GM21717 (cell line): Measurements from ENCODE around the gene ANKRD33B.
"Not testable (repeated sequence)": the region's sequence is repeated elsewhere in the genome, so short reads cannot be mapped to it uniquely, and the experiment has no call there.

Experiments used
- ATAC-seq: cut with Tn5 transposase; IDR thresholded peaks from one replicate; pipeline ENCODE4 v1.9.1; 2021; ENCODE audit warnings: mild to moderate bottlenecking, moderate library complexity; ENCODE audit not compliant: unreplicated experiment

Gene ANKRD33B

GRCh38 chr5:10591159-10591558, 27.3 kb downstream of the ANKRD33B start:
- no peak for ATAC-seq

- no peak for ATAC-seq
These were observed 28.1 kb downstream of the ANKRD33B start for GRCh38 chr5:10591966-10592365.

- peak; percentile 71 for ATAC-seq
These were observed 28.7 kb downstream of the ANKRD33B start for GRCh38 chr5:10592601-10593000.

GRCh38 chr5:10593531-10594181, 29.8 kb downstream of the ANKRD33B start:
- ATAC-seq: no peak

GRCh38 chr5:10594591-10595210, 30.8 kb downstream of the ANKRD33B start:
- ATAC-seq: no peak

- ATAC-seq: no peak
These were observed 31.4 kb downstream of the ANKRD33B start for GRCh38 chr5:10595293-10595671.

- ATAC-seq: peak; percentile 48
These were observed 31.9 kb downstream of the ANKRD33B start for GRCh38 chr5:10595672-10596309.

GRCh38 chr5:10596310-10596703, 32.4 kb downstream of the ANKRD33B start:
- no peak for ATAC-seq

GRCh38 chr5:10596886-10597451, 33.1 kb downstream of the ANKRD33B start:
- no peak for ATAC-seq

GRCh38 chr5:10599113-10599512, 35.2 kb downstream of the ANKRD33B start:
- ATAC-seq: no peak

- ATAC-seq: no peak
These were observed 36.0 kb downstream of the ANKRD33B start for GRCh38 chr5:10599862-10600284.

GRCh38 chr5:10600626-10601245, 36.9 kb downstream of the ANKRD33B start:
- peak; percentile 76 for ATAC-seq

- ATAC-seq: peak; percentile 49
These were observed 37.6 kb downstream of the ANKRD33B start for GRCh38 chr5:10601246-10602030.

GRCh38 chr5:10602031-10602806, 38.3 kb downstream of the ANKRD33B start:
- no peak for ATAC-seq

GRCh38 chr5:10604975-10605374, 41.1 kb downstream of the ANKRD33B start:
- no peak for ATAC-seq

- ATAC-seq: not testable (repeated sequence)
These were observed 42.8 kb downstream of the ANKRD33B start for GRCh38 chr5:10606632-10607022.

GRCh38 chr5:10607023-10607665, 43.3 kb downstream of the ANKRD33B start:
- peak; percentile 85 for ATAC-seq

- peak; percentile 69 for ATAC-seq
These were observed 43.8 kb downstream of the ANKRD33B start for GRCh38 chr5:10607666-10608073.

- ATAC-seq: peak; percentile 7
These were observed 44.2 kb downstream of the ANKRD33B start for GRCh38 chr5:10608081-10608480.
